ENCODE data around the gene DHRS11. TPM values are rescaled to one million over a fixed set of nuclear protein-coding genes. Genes with fewer than 3 reads are reported as not detected.

DHRS11 gene
- total and polyA plus RNA-seq, 2 of the 8 experiments (the other 6 are each of a cell fraction or from before 2014, with no cell fraction given): 29.5 to 63.3 TPM

DNA sequence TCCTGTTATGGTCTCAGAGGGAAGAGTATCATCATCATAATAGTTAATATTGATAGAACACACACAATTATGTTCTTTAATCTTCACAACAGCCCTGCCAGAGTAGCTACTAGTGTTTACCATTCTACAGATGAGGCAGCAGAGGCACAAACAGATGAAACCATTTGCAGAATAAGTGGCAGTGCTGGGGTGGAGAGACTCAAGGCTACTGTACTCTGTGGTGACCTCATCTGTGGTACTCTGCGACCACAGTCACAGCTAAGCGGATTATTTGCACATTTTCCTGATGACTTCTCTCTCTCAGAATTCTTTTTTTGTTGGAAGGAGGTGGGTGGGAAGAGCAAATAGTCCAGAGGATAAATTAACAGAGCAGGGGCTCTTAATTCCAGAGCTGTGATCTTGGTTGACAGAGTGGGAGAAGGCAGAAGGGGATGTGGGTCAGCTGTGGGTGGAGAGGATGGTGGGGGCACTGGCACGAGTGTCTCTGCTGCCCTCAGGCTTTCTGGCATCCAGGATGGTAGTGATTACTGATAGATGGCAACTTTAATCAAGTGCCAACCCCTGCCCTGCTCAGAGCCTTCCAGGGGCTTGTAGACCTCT is 51.5 kb downstream of the DHRS11 start:
- no peaks in the 10 kb centered on the region for H3K36me3 ChIP-seq (ENCODE audit: control insufficient read depth in 2 of 4, insufficient read depth in 4 of 4, low read length in 3 of 4)
- no peak overlapping the region for H2AFZ ChIP-seq (ENCODE audit: low read length)
- no peak overlapping the region for H3K27ac ChIP-seq (ENCODE audit: low read depth, low read length)
- no peak overlapping the region for H2BK5ac ChIP-seq (ENCODE audit: low read depth, low read length)
- H3K79me1 ChIP-seq (ENCODE audit: low read depth, low read length): no peaks in the 10 kb centered on the region
- H3K4me2 ChIP-seq (ENCODE audit: insufficient read depth in 1 of 2, low read depth in 2 of 2, low read length in 2 of 2): peak overlapping the region in 1 of 2 experiments; percentile 61; a peak in 1 of 4 replicates
- no peak overlapping the region for H3K14ac ChIP-seq (ENCODE audit: insufficient read length)
- peaks cover 19 to 47% (median 45%) of the 10 kb centered on the region in 4 experiments for H3K27me3 ChIP-seq (replicated peaks in 1 of 4; ENCODE audit: control insufficient read depth in 3 of 4, extremely low read depth in 1 of 4, insufficient read depth in 3 of 4, low read length in 3 of 4)
- DNase-seq (ENCODE audit: low read depth in 1 of 2, low spot score in 2 of 2) (no peak), FAIRE-seq (no peak)
- H3K4ac ChIP-seq (replicated peaks; ENCODE audit: insufficient read length, low read depth, low read length): no peak overlapping the region
- no peak overlapping the region for H3K18ac ChIP-seq (ENCODE audit: extremely low read depth, low read length)
- H3K4me1 ChIP-seq (replicated peaks in 1 of 4; ENCODE audit: control insufficient read depth in 3 of 4, insufficient read depth in 4 of 4, low read length in 3 of 4): peaks cover 0 to 6% (median 2%) of the 10 kb centered on the region in 4 experiments; a peak in 6 of 7 replicates
- H4K5ac ChIP-seq (ENCODE audit: insufficient read length, low read depth, low read length): no peak overlapping the region
- no peak overlapping the region for H2BK12ac ChIP-seq (ENCODE audit: low read depth, low read length)
- no peak overlapping the region for H3K9ac ChIP-seq (replicated peaks in 1 of 4; ENCODE audit: extremely low read depth in 1 of 4, low read depth in 3 of 4, low read length in 3 of 4)
- no peak for TF ChIP-seq HDAC6 (IDR thresholded peaks at IDR 0.05; ENCODE audit: low read depth, low read length)
- TF ChIP-seq, protein P1, sequence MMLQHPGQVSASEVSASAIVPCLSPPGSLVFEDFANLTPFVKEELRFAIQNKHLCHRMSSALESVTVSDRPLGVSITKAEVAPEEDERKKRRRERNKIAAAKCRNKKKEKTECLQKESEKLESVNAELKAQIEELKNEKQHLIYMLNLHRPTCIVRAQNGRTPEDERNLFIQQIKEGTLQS (IDR thresholded peaks at IDR 0.05; ENCODE audit: insufficient read depth, low read depth, low read length): no peak
- TF ChIP-seq POLR2A (IDR thresholded peaks at IDR 0.05; ENCODE audit: control extremely low read depth in 1 of 2, low read depth in 2 of 2, low read length in 2 of 2): no peak
- no peak for TF ChIP-seq CREB1 (IDR thresholded peaks at IDR 0.05)
- no peak for TF ChIP-seq SAP30 (IDR thresholded peaks at IDR 0.05; ENCODE audit: insufficient read depth, insufficient replicate concordance, low read length)
- TF ChIP-seq JUND (IDR thresholded peaks at IDR 0.05; ENCODE audit: low read length): no peak
- TF ChIP-seq SIX5 (IDR thresholded peaks at IDR 0.05; ENCODE audit: low read depth, low read length): no peak
- no peak for TF ChIP-seq RBBP5 (IDR thresholded peaks at IDR 0.05; ENCODE audit: borderline replicate concordance, low read depth, low read length)
- no peak for TF ChIP-seq ZNF274 (IDR thresholded peaks at IDR 0.05; ENCODE audit: borderline replicate concordance, extremely low read depth, low read length)
- no peak for TF ChIP-seq SP1 (IDR thresholded peaks at IDR 0.05; ENCODE audit: low read depth, low read length)
- no peak for TF ChIP-seq SUZ12 (IDR thresholded peaks at IDR 0.05; ENCODE audit: low read length)
- no peaks in the 10 kb centered on the region for H4K20me1 ChIP-seq (replicated peaks in 1 of 2; ENCODE audit: control insufficient read depth in 1 of 2, insufficient read depth in 2 of 2, low read length in 2 of 2)
- H3K23me2 ChIP-seq (ENCODE audit: low read depth, low read length): peaks cover 11% of the 10 kb centered on the region
- ChIA-PET CTCF (ENCODE audit: partially characterized antibody) (interaction anchor here (0.6 to 7.5 kb wide), 11 partner anchors 10 to 404 kb away, joined by 3 to 48 read pairs (median 6); partner anchors contain the start of gene MRM1), POLR2A (ENCODE audit: partially characterized antibody) (interaction anchor here (1.1 to 1.7 kb wide), 3 partner anchors 10 to 133 kb away, joined by 3 read pairs; no protein-coding TSS in a partner anchor)
- WGBS, 2 experiments (ENCODE audit: extremely low coverage in 1 of 2, insufficient coverage in 1 of 2, insufficient read length in 1 of 2, insufficient replicate concordance in 2 of 2, low coverage in 1 of 2, low lambda C conversion rate in 2 of 2, missing lambda C conversion rate in 1 of 2): 80% methylated on average over 3 of the region's 3 CpGs; no CpG with 5 or more reads in 1 of the 2 experiments
- H3K23ac ChIP-seq (ENCODE audit: insufficient read length): no peak overlapping the region
- H3K56ac ChIP-seq (replicated peaks; ENCODE audit: insufficient read length, low read depth, low read length): no peak overlapping the region
- H2BK20ac ChIP-seq (ENCODE audit: low read length): no peak overlapping the region
- no peak overlapping the region for H4K91ac ChIP-seq (replicated peaks; ENCODE audit: insufficient read length, low read length)
- H2BK120ac ChIP-seq (replicated peaks; ENCODE audit: low read depth, low read length): no peak overlapping the region
- no peaks in the 10 kb centered on the region for H3K9me3 ChIP-seq (ENCODE audit: insufficient read depth in 2 of 2, low read depth in 1 of 2, low read length in 1 of 2)
- no peaks in the 10 kb centered on the region for H3K79me2 ChIP-seq (ENCODE audit: control insufficient read depth in 1 of 2, insufficient read depth in 2 of 2, low read length in 2 of 2)
- H4K8ac ChIP-seq (ENCODE audit: extremely low read depth, insufficient read depth, low read length): no peak overlapping the region
- H2BK15ac ChIP-seq (ENCODE audit: low read length): 0 out of 2 replicates have a peak overlapping the region, but pooled peaks have one; percentile 37
- H3K4me3 ChIP-seq (ENCODE audit: extremely low read depth in 1 of 4, insufficient read depth in 2 of 4, low read depth in 3 of 4, low read length in 4 of 4): no peak overlapping the region
- no peak overlapping the region for H2AK5ac ChIP-seq (ENCODE audit: low read depth, low read length)
